Renal cortex interstitium (tissue), 11 donors: ENCODE measurements around the gene EMC9. TPM values are rescaled to one million over a fixed set of nuclear protein-coding genes. Genes with fewer than 3 reads are reported as not detected.

ENCODE experiments used
- DNase-seq, 11 donors: peaks; one replicate each; pipeline ENCODE4 v3.0.0-alpha.2; 2013; ENCODE audit warnings: low read depth in 9 of 11, low spot score in 4 of 11; ENCODE audit errors: extremely low read depth in 1 of 11
- polyA plus RNA-seq, 3 donors: library from polyadenylated mRNA; unstranded; fragments of 120-200 nt; gene quantifications; one replicate each; pipeline ENCODE4 v1.2.1, GENCODE V29; 2013; ENCODE audit not compliant: insufficient read length in 3 of 3

Gene EMC9
- polyA plus RNA-seq, 3 donors = 18.4 to 21.1 (median 20.2) TPM

- DNase-seq = no peak
Measured at GRCh38 chr14:24138396-24139271, 2.8 kb downstream of the EMC9 start.

- DNase-seq = no peak
Measured at GRCh38 chr14:24137529-24138395, 3.6 kb downstream of the EMC9 start.

GRCh38 chr14:24136684-24137528 is 4.5 kb downstream of the EMC9 start:
- no peak for DNase-seq

- DNase-seq = peak; percentile 68 to 90 (median 85)
Measured at GRCh38 chr14:24135834-24136683, 5.3 kb downstream of the EMC9 start, which contains the start of gene PSME1. TSS of gene PSME1 (plus strand) at chr14:24136194. CDS start at chr14:24136263, 69 bp downstream.

- DNase-seq = peak in 1 of 11 donors; percentile 19
Measured at GRCh38 chr14:24135584-24135833, 5.9 kb downstream of the EMC9 start.

- no peak for DNase-seq
Measured at GRCh38 chr14:24133735-24134134, 7.7 kb downstream of the EMC9 start.

- DNase-seq = no peak
Measured at GRCh38 chr14:24132976-24133375, 8.4 kb downstream of the EMC9 start.

GRCh38 chr14:24132061-24132685 is 9.2 kb downstream of the EMC9 start:
- DNase-seq = no peak

GRCh38 chr14:24131549-24131966 is 9.8 kb downstream of the EMC9 start:
- no peak for DNase-seq

- no peak for DNase-seq
Measured at GRCh38 chr14:24130717-24131548, 10.5 kb downstream of the EMC9 start.

GRCh38 chr14:24130380-24130716 is 11.0 kb downstream of the EMC9 start, which contains the start of gene FITM1:
TSS of gene FITM1 (plus strand) at chr14:24130659. CDS start at chr14:24131564, 905 bp downstream.
- DNase-seq = no peak

- no peak for DNase-seq
Measured at GRCh38 chr14:24129410-24129998, 11.9 kb downstream of the EMC9 start.

GRCh38 chr14:24127673-24128072 is 13.7 kb downstream of the EMC9 start:
- no peak for DNase-seq

GRCh38 chr14:24126939-24127338 is 14.5 kb downstream of the EMC9 start:
- DNase-seq = no peak

- DNase-seq = no peak
Measured at GRCh38 chr14:24123424-24124417, 17.7 kb downstream of the EMC9 start.

- DNase-seq = no peak
Measured at GRCh38 chr14:24122898-24123297, 18.5 kb downstream of the EMC9 start.
